Peyer's patch (tissue), 4 donors: ENCODE results near the gene SNAPC3. TPM values are rescaled to one million over a fixed set of nuclear protein-coding genes. Genes with fewer than 3 reads are reported as not detected.

Experiments
- DNase-seq, 3 donors: peaks; one replicate each; pipeline ENCODE4 v3.0.0-alpha.2; 2017 to 2019
- H3K27ac ChIP-seq, 4 donors: fragments of 200-600 bp; sonication (generic); one replicate each; pipeline ENCODE4 v1.5.1; 2016 to 2019
- H3K27me3 ChIP-seq, 2 donors: fragments of 200-600 bp; sonication (generic); one replicate each; pipeline ENCODE4 v1.5.1; 2019
- H3K36me3 ChIP-seq, 3 donors: fragments of 200-600 bp; sonication (generic); one replicate each; pipeline ENCODE4 v1.5.1; 2016 to 2019
- H3K4me1 ChIP-seq, 4 donors: fragments of 200-600 bp; sonication (generic); one replicate each; pipeline ENCODE4 v1.5.1; 2016 to 2019
- H3K4me3 ChIP-seq, 4 donors: fragments of 200-600 bp; sonication (generic); 1 replicate in 3 of 4; 2 replicates in 1 of 4; pipeline ENCODE4 v1.5.1; 2016 to 2019; ENCODE audit warnings: mild to moderate bottlenecking in 1 of 4
- H3K9me3 ChIP-seq, 4 donors: fragments of 200-600 bp; sonication (generic); one replicate each; pipeline ENCODE4 v1.5.1; 2016 to 2019; ENCODE audit warnings: mild to moderate bottlenecking in 1 of 4
- POLR2A ChIP-seq, 2 donors: fragments of 450-650 bp; IDR thresholded peaks; one replicate each; pipeline ENCODE4 v1.5.1; 2017; ENCODE audit warnings: antibody characterized with exemption in 2 of 2, mild to moderate bottlenecking in 2 of 2, moderate library complexity in 2 of 2
- total RNA-seq, 4 donors: library from RNA; depleted of rRNA; stranded (reverse); fragments of >200 nt; gene quantifications; one replicate each; pipeline ENCODE4 v1.1.0, GENCODE V29; 2016
- TF ChIP-seq, protein P1 (sequence below), 6 experiments: fragments of 450-650 bp in 4 of 6; fragments of 200-600 bp in 2 of 6; sonication (generic) in 1 of 6; IDR thresholded peaks; one replicate each; pipeline ENCODE4 v1.5.1; 2017 to 2019; ENCODE audit warnings: antibody characterized with exemption in 6 of 6, mild to moderate bottlenecking in 3 of 6, moderate library complexity in 1 of 6

The SNAPC3 gene
- total RNA-seq, 4 donors from 2014 or later: 42.9 to 72.2 (median 61.3) TPM

DNA sequence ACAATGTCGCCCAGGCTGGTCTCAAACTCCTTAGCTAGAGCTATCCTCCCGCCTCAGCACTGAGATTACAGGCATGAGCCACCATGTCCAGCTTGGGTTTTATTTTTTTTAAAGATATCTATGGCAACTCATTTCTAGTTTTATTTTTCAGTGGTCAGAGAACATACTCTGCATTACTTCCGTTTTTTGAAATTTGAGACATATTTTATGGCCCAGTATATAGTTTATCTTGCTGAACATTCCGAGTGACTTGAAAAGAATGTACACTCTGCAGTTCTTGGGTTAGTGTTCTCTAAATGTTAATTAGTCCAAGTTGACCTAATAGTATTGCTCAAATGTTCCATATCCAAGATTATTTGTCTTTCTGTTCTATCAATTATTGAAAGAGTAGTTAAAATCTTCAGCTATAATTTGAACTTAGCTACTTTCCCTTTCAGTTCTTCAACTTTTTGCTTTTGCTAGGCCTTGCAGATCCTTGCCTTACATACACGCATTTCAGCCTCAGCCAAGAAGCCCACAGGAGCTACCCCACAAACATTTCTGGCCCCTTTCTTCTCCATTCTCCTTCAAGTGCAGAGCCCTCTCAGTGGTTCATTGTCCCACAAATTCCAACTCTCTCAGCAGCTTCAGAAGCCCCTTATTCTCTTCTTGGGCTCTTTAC lies 22.3 kb upstream of the SNAPC3 start:
- no peak for DNase-seq
- Histone ChIP-seq H3K27me3 (no peaks in the 10 kb centered on the region), H3K4me1 (no peaks in the 10 kb centered on the region), H3K36me3 (no peaks in the 10 kb centered on the region), H3K9me3 (no peaks in the 10 kb centered on the region), H3K4me3 (no peak overlapping the region), H3K27ac (peak overlapping the region in 1 of 4 donors; percentile 28)
- TF ChIP-seq POLR2A (IDR thresholded peaks at IDR 0.05): no peak
- TF ChIP-seq, protein P1, sequence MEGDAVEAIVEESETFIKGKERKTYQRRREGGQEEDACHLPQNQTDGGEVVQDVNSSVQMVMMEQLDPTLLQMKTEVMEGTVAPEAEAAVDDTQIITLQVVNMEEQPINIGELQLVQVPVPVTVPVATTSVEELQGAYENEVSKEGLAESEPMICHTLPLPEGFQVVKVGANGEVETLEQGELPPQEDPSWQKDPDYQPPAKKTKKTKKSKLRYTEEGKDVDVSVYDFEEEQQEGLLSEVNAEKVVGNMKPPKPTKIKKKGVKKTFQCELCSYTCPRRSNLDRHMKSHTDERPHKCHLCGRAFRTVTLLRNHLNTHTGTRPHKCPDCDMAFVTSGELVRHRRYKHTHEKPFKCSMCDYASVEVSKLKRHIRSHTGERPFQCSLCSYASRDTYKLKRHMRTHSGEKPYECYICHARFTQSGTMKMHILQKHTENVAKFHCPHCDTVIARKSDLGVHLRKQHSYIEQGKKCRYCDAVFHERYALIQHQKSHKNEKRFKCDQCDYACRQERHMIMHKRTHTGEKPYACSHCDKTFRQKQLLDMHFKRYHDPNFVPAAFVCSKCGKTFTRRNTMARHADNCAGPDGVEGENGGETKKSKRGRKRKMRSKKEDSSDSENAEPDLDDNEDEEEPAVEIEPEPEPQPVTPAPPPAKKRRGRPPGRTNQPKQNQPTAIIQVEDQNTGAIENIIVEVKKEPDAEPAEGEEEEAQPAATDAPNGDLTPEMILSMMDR (IDR thresholded peaks at IDR 0.05): no peak

DNA sequence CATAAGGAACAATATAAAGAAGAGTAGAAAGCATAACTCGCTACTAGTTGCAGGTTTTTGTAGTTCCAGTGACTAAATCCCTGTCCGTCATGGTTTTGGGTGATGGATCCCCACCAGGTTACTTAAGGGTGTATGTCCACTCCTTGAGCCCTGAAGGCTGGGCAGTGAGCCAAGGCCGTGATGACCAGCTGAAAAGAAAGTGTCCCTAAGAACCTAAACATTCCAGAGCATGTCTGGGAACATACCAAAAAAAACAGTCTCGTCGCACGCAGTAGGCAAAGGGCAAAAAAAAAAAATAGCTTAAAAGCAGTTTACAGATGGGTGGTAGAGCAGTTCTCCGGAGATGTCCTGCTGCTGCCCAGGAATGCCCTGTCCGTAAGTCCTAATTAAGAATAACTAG lies 21.4 kb upstream of the SNAPC3 start:
- TF ChIP-seq, protein P1 (IDR thresholded peaks at IDR 0.05): no peak
- TF ChIP-seq POLR2A (IDR thresholded peaks at IDR 0.05): no peak
- no peak for DNase-seq
- Histone ChIP-seq H3K9me3 (no peaks in the 10 kb centered on the region), H3K27me3 (no peaks in the 10 kb centered on the region), H3K27ac (no peak overlapping the region), H3K36me3 (no peaks in the 10 kb centered on the region), H3K4me1 (no peaks in the 10 kb centered on the region), H3K4me3 (no peak overlapping the region)

DNA sequence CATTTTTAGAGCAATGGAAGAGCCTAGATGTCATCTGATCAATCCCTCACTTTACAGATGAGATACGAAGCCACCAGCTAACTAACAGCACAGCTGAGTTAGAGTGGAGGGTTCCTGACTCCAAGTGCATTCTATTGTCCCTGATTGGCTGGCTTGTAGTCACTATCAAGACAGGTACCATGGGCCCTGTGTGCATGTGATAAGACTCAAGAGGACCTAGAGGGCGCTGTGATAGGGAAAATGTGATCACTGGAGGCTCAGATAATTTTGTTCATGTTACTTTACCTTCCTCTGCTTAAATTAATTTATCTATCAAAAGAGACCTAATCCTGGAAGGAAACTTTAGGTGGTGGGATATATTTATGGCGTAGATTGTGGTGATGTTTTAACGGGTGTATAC lies 19.5 kb upstream of the SNAPC3 start:
- Histone ChIP-seq H3K4me1 (no peaks in the 10 kb centered on the region), H3K4me3 (no peak overlapping the region), H3K27ac (no peak overlapping the region), H3K36me3 (no peaks in the 10 kb centered on the region), H3K9me3 (no peaks in the 10 kb centered on the region), H3K27me3 (no peaks in the 10 kb centered on the region)
- TF ChIP-seq, protein P1 (IDR thresholded peaks at IDR 0.05): peak in 4 of 6 experiments; percentile 19 to 54 (median 50)
- TF ChIP-seq POLR2A (IDR thresholded peaks at IDR 0.05): no peak
- no peak for DNase-seq

DNA sequence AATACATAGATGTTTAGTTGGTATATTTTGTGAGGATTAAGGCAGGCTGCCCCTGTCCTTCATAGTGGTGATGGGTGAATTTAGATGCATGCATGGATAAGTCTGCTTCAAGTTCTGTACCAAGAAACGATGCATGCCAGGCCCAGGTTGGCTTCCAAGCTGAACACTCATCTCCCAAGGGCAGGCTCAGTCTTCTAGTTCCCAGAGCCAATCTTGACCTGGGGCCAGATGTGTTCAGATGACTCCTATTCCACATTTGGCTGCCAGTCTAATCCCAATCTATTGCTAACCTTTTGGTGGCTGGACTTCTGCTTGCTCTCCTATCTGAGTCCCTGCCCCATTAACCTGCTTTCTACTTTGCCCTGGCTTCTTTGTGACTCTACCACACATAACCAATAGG lies 18.5 kb upstream of the SNAPC3 start:
- Histone ChIP-seq H3K4me3 (no peak overlapping the region), H3K9me3 (no peaks in the 10 kb centered on the region), H3K27ac (no peak overlapping the region), H3K27me3 (no peaks in the 10 kb centered on the region), H3K36me3 (no peaks in the 10 kb centered on the region), H3K4me1 (no peaks in the 10 kb centered on the region)
- DNase-seq: no peak
- no peak for TF ChIP-seq POLR2A (IDR thresholded peaks at IDR 0.05)
- TF ChIP-seq, protein P1 (IDR thresholded peaks at IDR 0.05): no peak

DNA sequence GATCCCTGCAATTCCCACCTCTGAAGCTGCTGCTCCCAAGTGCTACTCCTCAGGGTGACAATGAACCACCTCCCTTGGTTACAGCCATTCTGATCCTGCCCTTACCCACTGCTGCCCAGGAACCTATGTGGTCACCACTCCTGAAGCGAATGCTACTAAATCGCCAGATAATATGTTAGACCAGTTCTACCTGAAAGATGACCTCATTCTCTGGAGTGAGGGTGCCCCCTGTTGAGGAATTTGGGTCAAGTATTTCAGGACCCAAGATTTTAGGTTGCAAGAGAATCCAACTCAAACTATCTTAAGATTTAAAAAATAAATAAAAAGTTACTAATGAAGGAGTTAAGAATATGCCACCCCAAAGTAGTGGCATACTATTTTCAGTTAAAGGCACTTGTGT lies 5.8 kb upstream of the SNAPC3 start:
- peak in 2 of 3 donors; percentile 27 to 76 for DNase-seq
- Histone ChIP-seq H3K36me3 (no peaks in the 10 kb centered on the region), H3K4me3 (no peak overlapping the region), H3K27ac (no peak overlapping the region), H3K9me3 (no peaks in the 10 kb centered on the region), H3K27me3 (no peaks in the 10 kb centered on the region), H3K4me1 (peaks cover 0 to 8% (median 0%) of the 10 kb centered on the region in 4 donors)
- no peak for TF ChIP-seq POLR2A (IDR thresholded peaks at IDR 0.05)
- TF ChIP-seq, protein P1 (IDR thresholded peaks at IDR 0.05): peak in 5 of 6 experiments; percentile 5 to 70 (median 59)
